Body of pancreas (tissue), 4 donors: ENCODE data around the gene SVIL. TPM values are rescaled to one million over a fixed set of nuclear protein-coding genes. Genes with fewer than 3 reads are reported as not detected.
"Not testable (repeated sequence)": the region's sequence is repeated elsewhere in the genome, so short reads cannot be mapped to it uniquely, and the experiment has no call there.

ENCODE experiments used
- ATAC-seq: fragments of 150-250 bp; one replicate; pipeline ENCODE4 v1.9.1; 2016
- DNase-seq, 4 donors: peaks; one replicate each; pipeline ENCODE4 v3.0.0-alpha.2; 2019
- H3K27ac ChIP-seq, 4 donors: fragments of 200-600 bp; sonication (generic); 1 replicate in 3 of 4; 2 replicates in 1 of 4; pipeline versions ENCODE4 v1.5.1 to v1.6.1; 2016 to 2019; ENCODE audit warnings: mild to moderate bottlenecking in 1 of 4, mixed read lengths in 1 of 4, moderate library complexity in 1 of 4
- H3K27me3 ChIP-seq, 2 donors: fragments of 200-600 bp; sonication (generic); one replicate each; pipeline ENCODE4 v1.6.0; 2016; ENCODE audit warnings: mild to moderate bottlenecking in 1 of 2
- H3K36me3 ChIP-seq, 2 donors: fragments of 200-600 bp; sonication (generic); replicated peaks in 1 of 2; 2 replicates each; pipeline ENCODE4 v1.5.1; 2016; ENCODE audit warnings: low read depth in 2 of 2; ENCODE audit not compliant: insufficient read depth in 1 of 2
- H3K4me1 ChIP-seq: fragments of 200-600 bp; sonication (generic); one replicate; pipeline ENCODE4 v1.6.0; 2016
- H3K4me3 ChIP-seq, 2 donors: fragments of 200-600 bp; sonication (generic); 1 replicate in 1 of 2; 2 replicates in 1 of 2; pipeline ENCODE4 v1.5.1; 2016 to 2019
- H3K9me3 ChIP-seq, 3 donors: fragments of 200-600 bp; sonication (generic); 1 replicate in 2 of 3; 2 replicates in 1 of 3; pipeline ENCODE4 v1.5.1; 2016
- CTCF ChIP-seq, 7 experiments: fragments of 450-650 bp in 4 of 7; fragments of 200-600 bp in 3 of 7; sonication (generic) in 3 of 7; IDR thresholded peaks; one replicate each; pipeline ENCODE4 v1.5.1; 2016 to 2019; ENCODE audit warnings: antibody characterized with exemption in 7 of 7
- POLR2A ChIP-seq, 3 donors: fragments of 450-650 bp; IDR thresholded peaks; one replicate each; pipeline ENCODE4 v1.6.1; 2016; ENCODE audit warnings: antibody characterized with exemption in 3 of 3, mild to moderate bottlenecking in 2 of 3
- WGBS, 2 donors: methylation state at CpG; one replicate each; pipeline ENCODE4 v1.1.5; 2017; 5-methylcytosine and 5-hydroxymethylcytosine counted together
- intact Hi-C: fragments of 100-400 bp; cut with DNase I; formaldehyde crosslinking; loops from one replicate; pipeline ENCODE4 v1.15.1; 2023
- total RNA-seq, 2 donors: library from RNA; depleted of rRNA; stranded (reverse); fragments of >200 nt; gene quantifications; one replicate each; pipeline ENCODE4 v1.1.0, GENCODE V29; 2016

The SVIL gene
- total RNA-seq, 2 donors from 2014 or later = 25.4 to 41.2 TPM

- H3K36me3 ChIP-seq = peaks cover 0 to 1% of the 10 kb centered on the region in 2 donors
- ATAC-seq (no peak), DNase-seq (no peak)
- H3K27ac ChIP-seq = no peak overlapping the region
- H3K4me1 ChIP-seq = peaks cover 10% of the 10 kb centered on the region
- H3K27me3 ChIP-seq = no peaks in the 10 kb centered on the region
- no peaks in the 10 kb centered on the region for H3K9me3 ChIP-seq
- TF ChIP-seq POLR2A (IDR thresholded peaks at IDR 0.05) (no peak), CTCF (IDR thresholded peaks at IDR 0.05) (no peak)
- H3K4me3 ChIP-seq = no peak overlapping the region
- intact Hi-C loops = no loop called here
These were observed 65.0 kb downstream of the SVIL start for GRCh38 chr10:29569795-29570194.

GRCh38 chr10:29567003-29567402, 67.8 kb downstream of the SVIL start:
- peaks cover 0 to 1% of the 10 kb centered on the region in 2 donors for H3K36me3 ChIP-seq
- DNase-seq (no peak), ATAC-seq (no peak)
- no peak overlapping the region for H3K4me3 ChIP-seq
- H3K9me3 ChIP-seq = no peaks in the 10 kb centered on the region
- WGBS, 2 donors = 88 to 89% methylated on average over 9 of the region's 9 CpGs
- H3K27ac ChIP-seq = no peak overlapping the region
- H3K4me1 ChIP-seq = peaks cover 10% of the 10 kb centered on the region
- no peak for TF ChIP-seq CTCF (IDR thresholded peaks at IDR 0.05)
- TF ChIP-seq POLR2A (IDR thresholded peaks at IDR 0.05) = no peak
- H3K27me3 ChIP-seq = no peaks in the 10 kb centered on the region
- intact Hi-C loops = no loop called here

DNA sequence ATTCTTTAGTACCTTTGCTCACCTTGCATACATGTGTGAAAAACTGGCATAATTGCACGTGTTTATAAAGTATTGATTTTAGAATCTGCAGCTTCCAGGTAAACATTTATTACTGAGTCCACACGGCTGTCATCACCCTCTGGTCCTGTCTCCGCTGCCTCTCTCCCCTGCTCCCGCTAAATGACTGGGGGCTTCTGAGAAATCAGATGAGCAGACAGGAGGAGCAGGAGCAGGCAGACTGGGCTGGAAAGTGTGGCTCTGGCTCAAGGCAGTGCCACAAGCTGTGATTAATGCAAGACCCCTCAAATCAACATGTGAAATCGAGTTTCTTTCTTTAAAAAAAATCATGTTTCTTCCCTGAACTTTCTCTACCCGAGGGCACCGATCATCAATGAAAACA, 68.6 kb downstream of the SVIL start:
- H3K27me3 ChIP-seq, ATAC-seq, DNase-seq, H3K4me3 ChIP-seq, H3K9me3 ChIP-seq, intact Hi-C loops, H3K27ac ChIP-seq, H3K4me1 ChIP-seq, H3K36me3 ChIP-seq: not testable (repeated sequence)
- 30 to 41% methylated on average over 7 of the region's 7 CpGs for WGBS, 2 donors

GRCh38 chr10:29563420-29564035, 71.2 kb downstream of the SVIL start:
- intact Hi-C loops = no loop called here
- Histone ChIP-seq H3K4me3 (no peak overlapping the region), H3K27me3 (no peaks in the 10 kb centered on the region), H3K4me1 (no peaks in the 10 kb centered on the region), H3K27ac (no peak overlapping the region), H3K9me3 (no peaks in the 10 kb centered on the region), H3K36me3 (peaks cover 0 to 1% of the 10 kb centered on the region in 2 donors)
- DNase-seq (no peak), ATAC-seq (no peak)
- TF ChIP-seq CTCF (IDR thresholded peaks at IDR 0.05) = no peak
- TF ChIP-seq POLR2A (IDR thresholded peaks at IDR 0.05) = no peak
- 86 to 90% methylated on average over 7 of the region's 7 CpGs for WGBS, 2 donors

GRCh38 chr10:29563006-29563405, 71.8 kb downstream of the SVIL start:
- H3K27ac ChIP-seq, DNase-seq, H3K4me3 ChIP-seq, intact Hi-C loops, H3K27me3 ChIP-seq, H3K4me1 ChIP-seq, ATAC-seq, H3K36me3 ChIP-seq, H3K9me3 ChIP-seq: not testable (repeated sequence)
- 83 to 95% methylated on average over 4 to 7 of the region's 7 CpGs for WGBS, 2 donors

DNA sequence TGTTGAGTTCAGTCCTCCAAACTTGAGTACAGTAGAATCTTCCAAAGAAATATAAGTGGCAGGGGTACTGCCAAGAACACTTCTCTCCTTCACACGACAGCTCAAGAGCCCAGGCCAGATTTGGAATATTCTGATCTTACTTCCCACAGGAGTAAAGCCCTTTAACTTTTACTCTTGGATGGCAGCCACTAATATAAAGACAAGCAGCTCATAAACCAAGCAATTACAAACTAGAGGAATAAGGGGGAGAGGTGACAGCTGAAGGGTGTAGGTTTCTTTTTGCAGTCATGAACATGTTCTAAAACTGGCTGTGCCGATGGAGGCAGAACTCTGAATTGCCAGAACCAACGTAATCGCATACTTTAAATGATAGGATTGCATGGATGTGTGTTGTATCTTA, 74.8 kb downstream of the SVIL start:
- intact Hi-C loops = no loop called here
- Histone ChIP-seq H3K36me3 (no peaks in the 10 kb centered on the region), H3K4me3 (no peak overlapping the region), H3K9me3 (no peaks in the 10 kb centered on the region), H3K27ac (no peak overlapping the region), H3K4me1 (no peaks in the 10 kb centered on the region), H3K27me3 (no peaks in the 10 kb centered on the region)
- no peak for ATAC-seq
- no peak for TF ChIP-seq POLR2A (IDR thresholded peaks at IDR 0.05)
- DNase-seq = no peak
- WGBS, 2 donors = 79 to 82% methylated on average over 4 of the region's 4 CpGs
